ENCODE measurements around the gene ESR1. TPM values are rescaled to one million over a fixed set of nuclear protein-coding genes. Genes with fewer than 3 reads are reported as not detected.

ESR1 gene
- total and polyA plus RNA-seq, 9 of the 15 experiments (the other 6 are each of a cell fraction or from before 2014, with no cell fraction given) = 0.03 to 0.27 (median 0.08) TPM; not detected in 1

DNA sequence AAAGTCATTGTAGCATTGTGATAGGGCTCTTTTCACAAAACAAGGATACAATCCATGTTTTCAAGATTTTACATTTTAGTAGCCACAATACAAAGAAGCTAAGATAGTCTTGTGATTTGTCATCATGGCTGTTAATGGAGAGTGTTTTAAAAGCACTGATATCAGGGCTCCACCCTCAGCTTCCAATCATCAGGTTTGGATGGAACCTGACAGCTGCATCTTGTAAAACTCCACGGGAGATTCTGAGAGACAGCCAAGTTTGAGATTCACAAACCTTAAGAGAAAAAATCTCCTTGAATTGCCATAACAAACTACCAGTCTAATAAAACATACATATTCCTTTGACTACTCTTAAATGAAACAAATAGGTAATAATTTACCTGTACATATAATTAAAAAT, 280.2 kb downstream of the ESR1 start:
- FAIRE-seq (no peak), DNase-seq (ENCODE audit: extremely low read depth in 1 of 4, low spot score in 3 of 4) (no peak), ATAC-seq (no peak)
- no peak overlapping the region for H2AFZ ChIP-seq (ENCODE audit: low read depth, low read length)
- ChIA-PET CTCF (ENCODE audit: low intra/inter-chr PET ratio) (no interaction called here), POLR2A (no interaction called here)
- no peak overlapping the region for H3K4me2 ChIP-seq (ENCODE audit: insufficient read depth, low read length)
- H3K27ac ChIP-seq (ENCODE audit: extremely low read depth, low read depth, low read length) = no peak overlapping the region
- no peaks in the 10 kb centered on the region for H3K9me3 ChIP-seq (replicated peaks; ENCODE audit: control insufficient read depth, insufficient read depth, low read depth, low read length)
- H3K36me3 ChIP-seq (ENCODE audit: control insufficient read depth, insufficient read depth, low read length) = no peaks in the 10 kb centered on the region
- no peak overlapping the region for H3K4me3 ChIP-seq
- in situ Hi-C loops (cut with MboI) = no loop called here
- H3K4me1 ChIP-seq (replicated peaks in 1 of 2; ENCODE audit: control insufficient read depth in 2 of 2, insufficient read depth in 2 of 2, low read length in 2 of 2) = no peaks in the 10 kb centered on the region
- 0% methylated on average over 1 of the region's 1 CpG for WGBS (ENCODE audit: insufficient coverage, low coverage, missing lambda C conversion rate)
- H3K9me1 ChIP-seq (ENCODE audit: control insufficient read depth, insufficient read depth, low read length) = no peaks in the 10 kb centered on the region
- H3K27me3 ChIP-seq (ENCODE audit: control insufficient read depth in 2 of 2, insufficient read depth in 2 of 2, low read length in 2 of 2) = no peaks in the 10 kb centered on the region
- no TSS peak for BruUV-seq (replicated peaks)
- intact Hi-C loops (cut with micrococcal nuclease) = no loop called here
- no peaks in the 10 kb centered on the region for H3K79me2 ChIP-seq (ENCODE audit: control insufficient read depth, insufficient read depth, low read length)
- no peak for TF ChIP-seq EGR1 (conservative IDR thresholded peaks at IDR 0.05)
- no peak for TF ChIP-seq KHSRP (IDR thresholded peaks at IDR 0.05)
- no peak for TF ChIP-seq JUN (IDR thresholded peaks at IDR 0.05; ENCODE audit: borderline replicate concordance, low read depth, low read length)
- TF ChIP-seq JUN (CRISPR knock-in tag; IDR thresholded peaks at IDR 0.05; ENCODE audit: borderline replicate concordance) = no peak
- no peak for TF ChIP-seq KLF16 (IDR thresholded peaks at IDR 0.05)
- TF ChIP-seq EP400 (IDR thresholded peaks at IDR 0.05) = no peak
- no peak for TF ChIP-seq SAP30 (IDR thresholded peaks at IDR 0.05; ENCODE audit: borderline replicate concordance, insufficient read depth, low read depth, low read length, poor library complexity, severe bottlenecking)
- no peak for TF ChIP-seq SMAD3 (CRISPR knock-in tag; conservative IDR thresholded peaks at IDR 0.05)
- H4K20me1 ChIP-seq (replicated peaks; ENCODE audit: control insufficient read depth, insufficient read depth, low read length) = no peaks in the 10 kb centered on the region
- no peak overlapping the region for H3K9ac ChIP-seq (ENCODE audit: insufficient read depth in 1 of 2, low read depth in 2 of 2, low read length in 2 of 2)

DNA sequence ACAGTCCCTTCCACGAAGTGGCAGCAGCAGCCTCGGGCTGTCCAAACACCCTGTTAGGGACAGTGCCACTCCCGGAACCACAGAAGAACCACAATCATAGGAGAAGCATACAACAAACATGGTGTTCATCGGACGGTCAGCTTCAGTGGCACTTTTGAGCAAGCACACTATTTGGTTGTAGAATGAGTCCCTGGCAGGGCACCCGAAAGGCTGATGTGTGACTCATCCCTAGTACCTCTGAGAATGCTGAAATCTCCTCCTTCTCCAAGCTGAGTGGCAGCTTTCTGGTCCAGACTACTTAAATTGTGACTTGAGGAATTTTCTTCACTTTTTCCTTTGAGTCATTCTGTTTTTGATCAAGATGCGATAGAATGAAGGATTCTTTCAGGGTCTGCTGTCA, 282.5 kb downstream of the ESR1 start:
- no peak overlapping the region for H3K27ac ChIP-seq (ENCODE audit: extremely low read depth, low read depth, low read length)
- no peak overlapping the region for H3K9ac ChIP-seq (ENCODE audit: insufficient read depth in 1 of 2, low read depth in 2 of 2, low read length in 2 of 2)
- ChIA-PET CTCF (ENCODE audit: low intra/inter-chr PET ratio) (no interaction called here), POLR2A (interaction anchor here (0.5 kb wide), 1 partner anchor 245 kb away, joined by 3 read pairs; no protein-coding TSS in a partner anchor)
- no peak for ATAC-seq
- no peak overlapping the region for H3K4me2 ChIP-seq (ENCODE audit: insufficient read depth, low read length)
- no peaks in the 10 kb centered on the region for H3K27me3 ChIP-seq (ENCODE audit: control insufficient read depth in 2 of 2, insufficient read depth in 2 of 2, low read length in 2 of 2)
- DNase-seq (ENCODE audit: extremely low read depth in 1 of 4, low spot score in 3 of 4) = no peak
- H3K36me3 ChIP-seq (ENCODE audit: control insufficient read depth, insufficient read depth, low read length) = no peaks in the 10 kb centered on the region
- 0% methylated on average over 7 of the region's 7 CpGs for WGBS (ENCODE audit: insufficient coverage, low coverage, missing lambda C conversion rate)
- intact Hi-C loops (cut with micrococcal nuclease) = no loop called here
- no TSS peak for BruUV-seq (replicated peaks)
- no peaks in the 10 kb centered on the region for H3K79me2 ChIP-seq (ENCODE audit: control insufficient read depth, insufficient read depth, low read length)
- H3K4me1 ChIP-seq (replicated peaks in 1 of 2; ENCODE audit: control insufficient read depth in 2 of 2, insufficient read depth in 2 of 2, low read length in 2 of 2) = 0 out of 5 replicates have a peak, but pooled peaks cover 0 to 2% of the 10 kb centered on the region in 2 experiments
- in situ Hi-C loops (cut with MboI) = no loop called here
- no peaks in the 10 kb centered on the region for H3K9me3 ChIP-seq (replicated peaks; ENCODE audit: control insufficient read depth, insufficient read depth, low read depth, low read length)
- no peaks in the 10 kb centered on the region for H4K20me1 ChIP-seq (replicated peaks; ENCODE audit: control insufficient read depth, insufficient read depth, low read length)
- no peak overlapping the region for H3K4me3 ChIP-seq
- no peak overlapping the region for H2AFZ ChIP-seq (ENCODE audit: low read depth, low read length)
- no peaks in the 10 kb centered on the region for H3K9me1 ChIP-seq (ENCODE audit: control insufficient read depth, insufficient read depth, low read length)
- FAIRE-seq = no peak
- no peak for TF ChIP-seq ZBTB7A (IDR thresholded peaks at IDR 0.05; ENCODE audit: borderline replicate concordance, control insufficient read depth, low read depth, low read length)
- TF ChIP-seq GTF2E2 (tag; IDR thresholded peaks at IDR 0.05) = no peak
- TF ChIP-seq ZNF41 (CRISPR knock-in tag; conservative IDR thresholded peaks at IDR 0.05) = no peak
- TF ChIP-seq SIX5 (IDR thresholded peaks at IDR 0.05; ENCODE audit: borderline replicate concordance in 1 of 2, insufficient read depth in 1 of 2, low read depth in 1 of 2, low read length in 2 of 2) = no peak
- TF ChIP-seq TCF3 (CRISPR knock-in tag; IDR thresholded peaks at IDR 0.05) = no peak
- no peak for TF ChIP-seq BHLHE40 (IDR thresholded peaks at IDR 0.05; ENCODE audit: low read length)
- TF ChIP-seq, protein P1, sequence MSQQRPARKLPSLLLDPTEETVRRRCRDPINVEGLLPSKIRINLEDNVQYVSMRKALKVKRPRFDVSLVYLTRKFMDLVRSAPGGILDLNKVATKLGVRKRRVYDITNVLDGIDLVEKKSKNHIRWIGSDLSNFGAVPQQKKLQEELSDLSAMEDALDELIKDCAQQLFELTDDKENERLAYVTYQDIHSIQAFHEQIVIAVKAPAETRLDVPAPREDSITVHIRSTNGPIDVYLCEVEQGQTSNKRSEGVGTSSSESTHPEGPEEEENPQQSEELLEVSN (IDR thresholded peaks at IDR 0.05; ENCODE audit: borderline replicate concordance in 1 of 2, extremely low read depth in 1 of 2, insufficient read depth in 1 of 2, insufficient read length in 1 of 2, low read depth in 1 of 2, low read length in 1 of 2, poor library complexity in 1 of 2, severe bottlenecking in 1 of 2) = no peak
- TF ChIP-seq, protein P2, sequence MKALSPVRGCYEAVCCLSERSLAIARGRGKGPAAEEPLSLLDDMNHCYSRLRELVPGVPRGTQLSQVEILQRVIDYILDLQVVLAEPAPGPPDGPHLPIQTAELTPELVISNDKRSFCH (CRISPR knock-in tag; IDR thresholded peaks at IDR 0.05) = no peak
- TF ChIP-seq, protein P2 (tag; IDR thresholded peaks at IDR 0.05) = no peak
